Mucosa of descending colon (tissue), 3 donors: ENCODE data around the gene DOCK4. TPM values are rescaled to one million over a fixed set of nuclear protein-coding genes. Genes with fewer than 3 reads are reported as not detected.

Experiments
- ATAC-seq: fragments of 200-7000 bp; cut with Tn5 transposase; one replicate; pipeline ENCODE4 v1.9.1; 2020; ENCODE audit warnings: mild to moderate bottlenecking, moderate library complexity
- DNase-seq, 3 donors: peaks; one replicate each; pipeline ENCODE4 v3.0.0-alpha.2; 2020
- H3K36me3 ChIP-seq: fragments of 200-600 bp; one replicate; pipeline ENCODE4 v1.8.0; 2021; ENCODE audit warnings: low read depth, mild to moderate bottlenecking
- H3K4me1 ChIP-seq: fragments of 200-600 bp; one replicate; pipeline ENCODE4 v1.8.0; 2021; ENCODE audit warnings: low read depth, mild to moderate bottlenecking
- H3K4me3 ChIP-seq: fragments of 200-600 bp; one replicate; pipeline ENCODE4 v1.8.0; 2021; ENCODE audit warnings: mild to moderate bottlenecking
- H3K9me3 ChIP-seq: fragments of 200-600 bp; one replicate; pipeline ENCODE4 v1.8.0; 2021; ENCODE audit warnings: mild to moderate bottlenecking
- CTCF ChIP-seq: fragments of 200-600 bp; IDR thresholded peaks from one replicate; pipeline ENCODE4 v1.8.0; 2022; ENCODE audit warnings: antibody characterized with exemption, mild to moderate bottlenecking
- intact Hi-C, 2 donors: fragments of 100-400 bp; cut with DNase I in 1 of 2; cut with micrococcal nuclease in 1 of 2; formaldehyde crosslinking; loops; one replicate each; pipeline versions ENCODE4 v1.11.0 to v1.11.1; 2022; cut with DNase I, micrococcal nuclease
- total RNA-seq, 3 donors: library from RNA; stranded (reverse); fragmentation: NEBNext Ultra II Directional in 2 of 3; extraction: Animal tissue kit (Norgen Biotek cat#: 25700) in 2 of 3; gene quantifications; one replicate each; pipeline versions ENCODE4 v1.2.1 to v1.2.4, GENCODE V29; 2021 to 2023
- donor health status: DM: no; HTN: no; CAD: no; lungs with moderate emphysema.
- donor health status: DM: no; HTN: no; CAD: no.
- donor health status: DM: no; HTN: yes; CAD: no.

The DOCK4 gene
- total RNA-seq, 3 donors from 2014 or later = 9.2 to 18.4 (median 12.7) TPM

GRCh38 chr7:112065758-112066157 is 140.4 kb downstream of the DOCK4 start:
- intact Hi-C loops = no loop called here
- H3K9me3 ChIP-seq = no peaks in the 10 kb centered on the region
- DNase-seq (no peak), ATAC-seq (no peak)
- H3K36me3 ChIP-seq = no peaks in the 10 kb centered on the region
- TF ChIP-seq CTCF = no peak
- no peak overlapping the region for H3K4me3 ChIP-seq
- H3K4me1 ChIP-seq = no peaks in the 10 kb centered on the region

- intact Hi-C loops = no loop called here
- no peak for DNase-seq
Measured at GRCh38 chr7:112064627-112065385, 141.4 kb downstream of the DOCK4 start.

GRCh38 chr7:112063974-112064373 is 142.2 kb downstream of the DOCK4 start:
- H3K9me3 ChIP-seq = no peaks in the 10 kb centered on the region

More at GRCh38 chr7:112064627-112065385, 141.4 kb downstream of the DOCK4 start:
- Histone ChIP-seq H3K4me3 (no peak overlapping the region), H3K36me3 (no peaks in the 10 kb centered on the region), H3K9me3 (no peaks in the 10 kb centered on the region), H3K4me1 (no peaks in the 10 kb centered on the region)
- TF ChIP-seq CTCF = no peak
- ATAC-seq = no peak

GRCh38 chr7:112061051-112061450 is 145.1 kb downstream of the DOCK4 start:
- intact Hi-C loops = no loop called here
- Histone ChIP-seq H3K9me3 (no peaks in the 10 kb centered on the region), H3K4me1 (no peaks in the 10 kb centered on the region), H3K36me3 (no peaks in the 10 kb centered on the region), H3K4me3 (no peak overlapping the region)
- DNase-seq (no peak), ATAC-seq (no peak)
- no peak for TF ChIP-seq CTCF

More at GRCh38 chr7:112063974-112064373, 142.2 kb downstream of the DOCK4 start:
- intact Hi-C loops = no loop called here
- no peak overlapping the region for H3K4me3 ChIP-seq
- no peak for TF ChIP-seq CTCF
- H3K4me1 ChIP-seq = no peaks in the 10 kb centered on the region
- no peaks in the 10 kb centered on the region for H3K36me3 ChIP-seq
- no peak for ATAC-seq
- DNase-seq = no peak

GRCh38 chr7:112060625-112061024 is 145.6 kb downstream of the DOCK4 start:
- H3K9me3 ChIP-seq = no peaks in the 10 kb centered on the region
- ATAC-seq (no peak), DNase-seq (no peak)
- intact Hi-C loops = no loop called here
- no peaks in the 10 kb centered on the region for H3K36me3 ChIP-seq
- TF ChIP-seq CTCF = no peak
- H3K4me3 ChIP-seq = no peak overlapping the region
- H3K4me1 ChIP-seq = no peaks in the 10 kb centered on the region
